ENCODE measurements around the gene SLC22A8.

The SLC22A8 gene

DNA sequence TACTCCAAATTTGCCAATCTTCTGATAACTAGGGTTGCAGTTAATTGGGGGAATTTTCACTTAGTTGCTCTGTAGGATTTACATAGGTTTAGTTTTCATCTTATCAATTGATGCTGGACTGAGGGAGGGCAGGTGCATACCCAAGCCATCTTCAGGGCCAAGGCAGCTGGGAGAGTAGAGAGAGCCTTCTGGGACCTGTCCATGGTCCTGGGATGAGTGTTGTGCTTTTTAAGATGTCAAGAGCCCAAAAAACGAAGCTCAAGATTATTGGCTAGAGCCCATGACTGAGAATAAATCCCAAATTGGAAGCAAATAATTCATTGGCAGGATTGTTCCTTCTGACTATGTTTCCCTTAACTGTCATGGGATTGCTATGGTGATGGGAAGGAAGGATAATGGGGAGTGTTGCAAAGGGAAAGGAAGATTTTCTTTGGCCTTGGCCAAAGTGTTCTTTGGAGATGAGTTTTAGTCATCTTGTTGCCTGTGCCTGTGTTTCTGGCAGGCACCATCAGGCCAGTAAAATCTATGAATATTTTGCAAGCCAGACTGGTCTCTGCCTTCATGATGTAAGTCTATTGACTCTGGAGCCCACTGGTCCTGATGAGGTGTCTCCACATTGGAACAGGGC is 35.4 kb downstream of the SLC22A8 start:
- DNase-seq (ENCODE audit: low read depth in 2 of 2): peak; percentile 7 to 24
- TF ChIP-seq, protein P1, sequence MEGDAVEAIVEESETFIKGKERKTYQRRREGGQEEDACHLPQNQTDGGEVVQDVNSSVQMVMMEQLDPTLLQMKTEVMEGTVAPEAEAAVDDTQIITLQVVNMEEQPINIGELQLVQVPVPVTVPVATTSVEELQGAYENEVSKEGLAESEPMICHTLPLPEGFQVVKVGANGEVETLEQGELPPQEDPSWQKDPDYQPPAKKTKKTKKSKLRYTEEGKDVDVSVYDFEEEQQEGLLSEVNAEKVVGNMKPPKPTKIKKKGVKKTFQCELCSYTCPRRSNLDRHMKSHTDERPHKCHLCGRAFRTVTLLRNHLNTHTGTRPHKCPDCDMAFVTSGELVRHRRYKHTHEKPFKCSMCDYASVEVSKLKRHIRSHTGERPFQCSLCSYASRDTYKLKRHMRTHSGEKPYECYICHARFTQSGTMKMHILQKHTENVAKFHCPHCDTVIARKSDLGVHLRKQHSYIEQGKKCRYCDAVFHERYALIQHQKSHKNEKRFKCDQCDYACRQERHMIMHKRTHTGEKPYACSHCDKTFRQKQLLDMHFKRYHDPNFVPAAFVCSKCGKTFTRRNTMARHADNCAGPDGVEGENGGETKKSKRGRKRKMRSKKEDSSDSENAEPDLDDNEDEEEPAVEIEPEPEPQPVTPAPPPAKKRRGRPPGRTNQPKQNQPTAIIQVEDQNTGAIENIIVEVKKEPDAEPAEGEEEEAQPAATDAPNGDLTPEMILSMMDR (IDR thresholded peaks at IDR 0.05; ENCODE audit: low read depth, low read length): no peak
- no peak overlapping the region for H3K4me3 ChIP-seq (replicated peaks in 1 of 2; ENCODE audit: low read depth in 2 of 2, low read length in 2 of 2)

DNA sequence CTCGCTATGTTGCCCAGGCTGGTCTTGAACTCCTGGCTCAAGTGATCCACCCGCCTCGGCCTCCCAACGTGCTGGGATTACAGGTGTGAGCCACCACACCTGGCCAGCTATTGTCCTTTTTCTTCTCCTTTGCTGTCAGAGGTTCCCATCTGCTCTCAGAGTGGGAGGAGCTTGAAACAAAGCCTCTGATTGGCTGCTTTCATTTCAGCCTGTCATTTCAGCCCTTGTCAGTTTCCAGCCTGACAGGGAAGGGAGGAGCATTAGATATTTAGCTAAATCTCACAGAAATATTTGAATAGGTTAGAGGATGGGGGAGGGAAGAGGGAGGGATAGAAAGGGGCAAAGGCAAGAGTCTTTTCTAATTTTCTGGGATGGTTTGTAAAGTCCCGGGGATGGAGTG is 39.5 kb downstream of the SLC22A8 start:
- H3K4me3 ChIP-seq (replicated peaks in 1 of 2; ENCODE audit: low read depth in 2 of 2, low read length in 2 of 2): no peak overlapping the region
- TF ChIP-seq, protein P1 (IDR thresholded peaks at IDR 0.05; ENCODE audit: low read depth, low read length): no peak
- DNase-seq (ENCODE audit: low read depth in 2 of 2): no peak

DNA sequence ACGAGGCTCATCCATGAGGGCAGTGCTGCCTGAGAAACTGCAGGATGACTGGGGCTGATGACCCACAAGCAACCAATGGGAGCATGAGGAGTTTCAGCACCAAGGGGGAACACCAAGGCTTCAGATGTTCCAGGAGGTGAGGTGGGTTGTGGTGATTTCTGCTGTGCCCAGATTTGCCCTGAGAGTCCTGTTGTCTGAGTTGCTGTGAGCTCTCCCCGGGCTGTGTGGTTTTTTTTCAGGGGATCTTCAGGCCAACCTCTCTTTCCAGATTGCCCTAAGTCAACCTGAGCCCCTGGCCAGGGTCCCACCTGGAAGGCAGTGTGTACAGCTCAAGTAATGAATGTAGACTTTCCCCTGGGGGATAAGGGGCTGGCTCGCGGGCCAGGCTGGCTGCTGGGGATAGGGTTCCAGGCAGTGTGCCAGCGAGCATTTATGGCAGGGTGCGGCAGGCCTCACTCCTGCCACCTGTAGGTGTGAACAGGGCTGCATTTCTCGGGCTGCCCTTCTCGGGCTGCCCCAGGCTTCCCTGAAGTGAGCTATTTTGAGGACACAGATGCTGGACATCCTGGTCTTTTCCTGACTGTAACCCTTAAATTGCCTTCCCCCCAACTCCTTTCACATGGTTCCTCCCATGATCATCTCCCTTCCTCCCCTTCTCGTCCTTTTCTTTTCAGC is 40.7 kb downstream of the SLC22A8 start:
- peak; percentile 3 to 32 for DNase-seq (ENCODE audit: low read depth in 2 of 2)
- H3K4me3 ChIP-seq (replicated peaks in 1 of 2; ENCODE audit: low read depth in 2 of 2, low read length in 2 of 2): no peak overlapping the region
- TF ChIP-seq, protein P1 (IDR thresholded peaks at IDR 0.05; ENCODE audit: low read depth, low read length): peak; percentile 30

DNA sequence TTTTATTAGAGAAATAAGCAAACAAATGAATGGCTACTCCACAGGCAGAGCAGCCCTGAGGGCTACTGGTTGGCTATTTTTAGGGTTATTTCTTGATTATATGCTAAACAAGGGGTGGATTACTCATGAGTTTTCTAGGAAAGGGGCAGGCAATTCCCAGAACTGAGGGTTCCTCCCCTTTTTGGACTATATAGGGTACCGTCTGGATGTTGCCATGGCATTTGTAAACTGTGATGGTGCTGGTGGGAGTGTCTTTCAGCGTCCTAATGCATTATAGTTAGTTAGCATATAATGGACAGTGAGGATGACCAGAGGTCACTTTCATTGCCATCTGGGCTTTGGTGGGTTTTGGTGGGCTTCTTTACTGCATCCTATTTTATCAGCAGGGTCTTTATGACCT is 50.1 kb downstream of the SLC22A8 start:
- H3K4me3 ChIP-seq (replicated peaks in 1 of 2; ENCODE audit: low read depth in 2 of 2, low read length in 2 of 2): no peak overlapping the region
- no peak for DNase-seq (ENCODE audit: low read depth in 2 of 2)
- TF ChIP-seq, protein P1 (IDR thresholded peaks at IDR 0.05; ENCODE audit: low read depth, low read length): no peak

DNA sequence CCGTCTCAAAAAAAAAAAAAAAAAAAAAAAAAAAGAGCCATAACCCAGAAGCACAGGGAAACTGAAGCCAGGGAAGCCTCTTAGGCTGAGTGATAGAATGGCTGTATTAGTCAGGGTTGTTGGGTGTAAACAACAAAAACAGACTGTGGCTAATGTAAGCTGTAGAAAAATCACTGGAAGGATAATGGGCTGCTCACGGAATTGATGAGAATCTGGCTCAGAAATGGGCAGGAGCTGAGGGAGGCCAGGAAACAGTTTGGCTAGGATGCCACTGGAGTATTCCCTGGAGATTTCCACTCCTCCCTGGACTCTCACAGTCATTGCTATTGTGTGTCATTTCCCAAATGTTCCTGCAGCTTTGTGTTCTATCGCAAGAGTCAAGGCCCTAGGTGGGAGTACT is 53.2 kb downstream of the SLC22A8 start:
- TF ChIP-seq, protein P1 (IDR thresholded peaks at IDR 0.05; ENCODE audit: low read depth, low read length): no peak
- no peak for DNase-seq (ENCODE audit: low read depth in 2 of 2)
- no peak overlapping the region for H3K4me3 ChIP-seq (replicated peaks in 1 of 2; ENCODE audit: low read depth in 2 of 2, low read length in 2 of 2)

DNA sequence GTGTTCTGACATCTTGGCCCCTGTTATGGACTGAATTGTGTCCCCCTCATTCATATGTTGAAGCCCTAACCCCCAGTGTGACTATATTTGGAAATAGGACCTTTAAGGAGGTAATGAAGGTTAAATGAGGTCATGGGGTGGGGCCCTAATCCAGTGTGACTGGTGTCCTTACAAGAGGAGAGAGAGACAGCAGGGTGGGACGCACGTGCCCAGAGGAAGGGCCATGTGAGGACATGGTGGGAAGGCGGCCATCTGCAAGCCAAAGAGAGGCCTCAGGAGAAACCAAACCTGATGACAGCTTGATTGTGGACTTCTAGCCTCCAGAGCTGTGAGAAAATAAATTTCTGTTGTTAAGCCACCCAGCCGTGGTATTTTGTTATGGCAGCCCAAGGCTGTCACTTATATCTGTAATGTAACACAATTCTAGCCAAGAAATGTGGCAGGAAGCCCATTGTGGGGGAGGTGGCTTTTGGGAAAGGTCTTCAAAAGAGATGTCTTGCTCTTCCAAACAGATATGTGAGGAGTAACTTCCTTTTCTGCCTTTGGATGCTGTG is 54.5 kb downstream of the SLC22A8 start:
- DNase-seq (ENCODE audit: low read depth in 2 of 2): no peak
- H3K4me3 ChIP-seq (replicated peaks in 1 of 2; ENCODE audit: low read depth in 2 of 2, low read length in 2 of 2): no peak overlapping the region
- TF ChIP-seq, protein P1 (IDR thresholded peaks at IDR 0.05; ENCODE audit: low read depth, low read length): no peak

Measured in cardiac fibroblast (primary cell).